Activated B cell treated with CpG ODN at 0.5 μM for 24 hours (primary cell): ENCODE measurements around the gene WDTC1. TPM values are rescaled to one million over a fixed set of nuclear protein-coding genes. Genes with fewer than 3 reads are reported as not detected.
"Not testable (repeated sequence)": the region's sequence is repeated elsewhere in the genome, so short reads cannot be mapped to it uniquely, and the experiment has no call there.

ENCODE experiments used
- ATAC-seq: fragments of 200-7000 bp; cut with Tn5 transposase; one replicate; pipeline ENCODE4 v1.10.0; 2021; ENCODE audit warnings: low read depth, mild to moderate bottlenecking, moderate library complexity
- CTCF ChIA-PET: fragments of 350-600 bp; sonication (Branson Sonifier 250); formaldehyde crosslinking; loops from one replicate; lab custom pipeline; 2021; ENCODE audit warnings: antibody characterized with exemption; lab: Charles Lee
- POLR2A ChIA-PET: fragments of 350-600 bp; sonication (Branson Sonifier 250); formaldehyde crosslinking; loops from one replicate; lab custom pipeline; 2021; ENCODE audit warnings: antibody characterized with exemption; lab: Charles Lee
- DNase-seq: peaks from one replicate; pipeline ENCODE4 v3.0.0; 2022
- H3K27ac Mint-ChIP-seq: one replicate; pipeline ENCODE4 v1.8.0; 2020; ENCODE audit warnings: mixed read lengths
- H3K27me3 Mint-ChIP-seq: one replicate; pipeline ENCODE4 v1.8.0; 2021; ENCODE audit warnings: mixed read lengths
- H3K36me3 Mint-ChIP-seq: one replicate; pipeline ENCODE4 v1.8.0; 2021; ENCODE audit warnings: low read depth, mixed read lengths
- H3K4me1 Mint-ChIP-seq: one replicate; pipeline ENCODE4 v1.8.0; 2021; ENCODE audit warnings: mixed read lengths
- H3K4me3 Mint-ChIP-seq: one replicate; pipeline ENCODE4 v1.8.0; 2020; ENCODE audit warnings: mild to moderate bottlenecking, mixed read lengths
- H3K9me3 Mint-ChIP-seq: one replicate; pipeline ENCODE4 v1.8.0; 2020; ENCODE audit warnings: mixed read lengths
- intact Hi-C: fragments of 100-400 bp; cut with micrococcal nuclease; formaldehyde crosslinking; loops from one replicate; pipeline ENCODE4 v1.15.1; 2024
- total RNA-seq: library from RNA; stranded (reverse); gene quantifications from 2 replicates; pipeline ENCODE4 v1.2.3, GENCODE V29; 2022
- TF ChIP-seq, protein P1 (sequence below): fragments of 200-600 bp; IDR thresholded peaks from one replicate; pipeline ENCODE4 v1.8.0; 2022; ENCODE audit warnings: antibody characterized with exemption, mild to moderate bottlenecking

Gene WDTC1
- total RNA-seq, 1 donor from 2014 or later = 65.1 TPM

DNA sequence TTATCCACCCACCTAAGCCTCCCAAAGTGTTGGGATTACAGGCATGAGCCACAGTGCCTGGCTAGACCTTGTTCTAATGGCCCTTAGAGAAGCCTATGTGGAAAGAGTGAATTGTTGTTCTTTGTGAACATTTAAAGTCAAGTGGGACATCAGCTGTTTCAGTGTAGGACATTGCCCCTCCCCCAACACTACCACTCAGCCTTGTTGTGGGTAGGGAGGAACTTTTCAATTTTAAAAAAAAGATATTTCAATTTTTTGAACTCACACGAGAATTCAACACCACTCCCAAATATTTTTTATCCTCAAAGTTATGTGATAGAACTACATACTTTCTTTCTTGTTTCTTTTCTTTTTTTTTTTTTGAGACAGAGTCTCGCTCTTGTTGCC lies 50.8 kb downstream of the WDTC1 start:
- Mint-ChIP-seq H3K4me1 (peaks cover 12% of the 10 kb centered on the region), H3K9me3 (no peaks in the 10 kb centered on the region), H3K4me3 (no peak overlapping the region), H3K36me3 (peaks cover 41% of the 10 kb centered on the region), H3K27me3 (no peaks in the 10 kb centered on the region), H3K27ac (no peak overlapping the region)
- DNase-seq (no peak), ATAC-seq (no peak)
- ChIA-PET CTCF (interaction anchor here (0.7 to 7.3 kb wide), 9 partner anchors 12 to 239 kb away, joined by 3 to 104 read pairs (median 10); no protein-coding TSS in a partner anchor), POLR2A (no interaction called here)
- intact Hi-C loops = loop anchor here (2.0 kb wide), 1 partner anchor 172 kb away; no protein-coding TSS in a partner anchor
- TF ChIP-seq, protein P1, sequence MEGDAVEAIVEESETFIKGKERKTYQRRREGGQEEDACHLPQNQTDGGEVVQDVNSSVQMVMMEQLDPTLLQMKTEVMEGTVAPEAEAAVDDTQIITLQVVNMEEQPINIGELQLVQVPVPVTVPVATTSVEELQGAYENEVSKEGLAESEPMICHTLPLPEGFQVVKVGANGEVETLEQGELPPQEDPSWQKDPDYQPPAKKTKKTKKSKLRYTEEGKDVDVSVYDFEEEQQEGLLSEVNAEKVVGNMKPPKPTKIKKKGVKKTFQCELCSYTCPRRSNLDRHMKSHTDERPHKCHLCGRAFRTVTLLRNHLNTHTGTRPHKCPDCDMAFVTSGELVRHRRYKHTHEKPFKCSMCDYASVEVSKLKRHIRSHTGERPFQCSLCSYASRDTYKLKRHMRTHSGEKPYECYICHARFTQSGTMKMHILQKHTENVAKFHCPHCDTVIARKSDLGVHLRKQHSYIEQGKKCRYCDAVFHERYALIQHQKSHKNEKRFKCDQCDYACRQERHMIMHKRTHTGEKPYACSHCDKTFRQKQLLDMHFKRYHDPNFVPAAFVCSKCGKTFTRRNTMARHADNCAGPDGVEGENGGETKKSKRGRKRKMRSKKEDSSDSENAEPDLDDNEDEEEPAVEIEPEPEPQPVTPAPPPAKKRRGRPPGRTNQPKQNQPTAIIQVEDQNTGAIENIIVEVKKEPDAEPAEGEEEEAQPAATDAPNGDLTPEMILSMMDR = no peak

DNA sequence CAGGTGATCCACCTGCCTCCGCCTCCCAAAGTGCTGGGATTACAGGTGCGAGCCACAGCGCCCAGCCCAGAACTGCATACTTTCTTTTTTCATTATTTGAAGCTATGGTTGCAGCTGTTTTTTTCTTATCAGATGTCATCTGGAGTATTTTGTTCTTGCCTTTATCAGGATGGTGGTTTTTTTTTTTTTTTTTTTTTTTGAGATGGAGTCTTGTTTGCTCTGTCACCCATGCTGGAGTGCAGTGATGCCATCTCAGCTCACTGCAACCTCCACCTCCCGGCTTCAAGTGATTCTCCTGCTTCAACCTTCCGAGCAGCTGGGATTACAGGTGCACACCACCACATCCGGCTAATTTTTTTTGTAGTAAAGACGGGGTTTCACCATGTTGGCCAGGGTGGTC lies 51.4 kb downstream of the WDTC1 start:
- ChIA-PET POLR2A (interaction anchor here (0.6 to 0.7 kb wide), 2 partner anchors 58 to 185 kb away, joined by 3 to 10 read pairs; no protein-coding TSS in a partner anchor), CTCF (interaction anchor here (0.9 to 7.3 kb wide), 8 partner anchors 11 to 239 kb away, joined by 3 to 104 read pairs (median 13); no protein-coding TSS in a partner anchor)
- ATAC-seq, H3K4me3 Mint-ChIP-seq, DNase-seq, H3K27me3 Mint-ChIP-seq, H3K9me3 Mint-ChIP-seq, H3K27ac Mint-ChIP-seq: not testable (repeated sequence)
- intact Hi-C loops = loop anchor here (2.0 kb wide), 1 partner anchor 173 kb away; no protein-coding TSS in a partner anchor
- peaks cover 12% of the 10 kb centered on the region for H3K4me1 Mint-ChIP-seq
- peaks cover 46% of the 10 kb centered on the region for H3K36me3 Mint-ChIP-seq

DNA sequence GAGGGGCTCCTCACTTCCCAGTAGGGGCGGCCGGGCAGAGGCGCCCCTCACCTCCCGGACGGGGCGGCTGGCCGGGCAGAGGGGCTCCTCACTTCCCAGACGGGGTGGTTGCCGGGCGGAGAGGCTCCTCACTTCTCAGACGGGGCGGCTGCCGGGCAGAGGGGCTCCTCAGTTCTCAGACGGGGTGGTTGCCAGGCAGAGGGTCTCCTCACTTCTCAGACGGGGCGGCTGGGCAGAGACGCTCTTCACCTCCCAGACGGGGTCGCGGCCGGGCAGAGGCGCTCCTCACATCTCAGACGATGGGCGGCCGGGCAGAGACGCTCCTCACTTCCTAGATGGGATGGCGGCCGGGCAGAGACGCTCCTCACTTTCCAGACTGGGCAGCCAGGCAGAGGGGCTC lies 54.7 kb downstream of the WDTC1 start:
- CTCF ChIA-PET, ATAC-seq: not testable (repeated sequence)

DNA sequence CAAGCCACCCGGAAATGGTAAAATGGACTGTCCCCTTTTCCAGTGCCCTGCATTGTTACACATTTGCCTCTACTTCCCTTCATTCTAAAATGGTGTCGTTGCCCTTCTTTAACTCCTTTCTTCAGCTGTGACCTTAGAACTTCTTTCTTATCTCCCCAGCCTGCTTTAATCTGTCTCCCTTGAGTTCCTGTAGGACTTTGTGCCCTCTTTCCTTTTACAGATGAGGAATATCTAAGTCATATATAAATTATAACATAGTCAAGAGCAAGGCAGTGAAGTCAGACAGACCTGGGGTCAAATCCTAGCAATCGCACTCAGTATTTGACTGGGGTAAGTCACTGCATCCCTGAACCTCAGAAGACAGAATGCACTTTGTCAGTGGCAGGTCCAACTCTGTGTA lies 56.1 kb downstream of the WDTC1 start:
- no peaks in the 10 kb centered on the region for H3K4me1 Mint-ChIP-seq
- ChIA-PET CTCF (interaction anchor here (1.0 kb wide), 1 partner anchor 193 kb away, joined by 3 read pairs; no protein-coding TSS in a partner anchor), POLR2A (no interaction called here)
- intact Hi-C loops = no loop called here
- H3K36me3 Mint-ChIP-seq = peaks cover 60% of the 10 kb centered on the region
- TF ChIP-seq, protein P1 = no peak
- ATAC-seq (no peak), DNase-seq (no peak)
- H3K27ac Mint-ChIP-seq = no peak overlapping the region
- H3K9me3 Mint-ChIP-seq = no peaks in the 10 kb centered on the region
- H3K4me3 Mint-ChIP-seq = no peak overlapping the region
- H3K27me3 Mint-ChIP-seq = no peaks in the 10 kb centered on the region

More for the DNA sequence above, 54.7 kb downstream of the WDTC1 start:
- H3K4me1 Mint-ChIP-seq, H3K9me3 Mint-ChIP-seq, H3K4me3 Mint-ChIP-seq, H3K27ac Mint-ChIP-seq, intact Hi-C loops, DNase-seq, POLR2A ChIA-PET, H3K27me3 Mint-ChIP-seq: not testable (repeated sequence)
- H3K36me3 Mint-ChIP-seq = peaks cover 54% of the 10 kb centered on the region

DNA sequence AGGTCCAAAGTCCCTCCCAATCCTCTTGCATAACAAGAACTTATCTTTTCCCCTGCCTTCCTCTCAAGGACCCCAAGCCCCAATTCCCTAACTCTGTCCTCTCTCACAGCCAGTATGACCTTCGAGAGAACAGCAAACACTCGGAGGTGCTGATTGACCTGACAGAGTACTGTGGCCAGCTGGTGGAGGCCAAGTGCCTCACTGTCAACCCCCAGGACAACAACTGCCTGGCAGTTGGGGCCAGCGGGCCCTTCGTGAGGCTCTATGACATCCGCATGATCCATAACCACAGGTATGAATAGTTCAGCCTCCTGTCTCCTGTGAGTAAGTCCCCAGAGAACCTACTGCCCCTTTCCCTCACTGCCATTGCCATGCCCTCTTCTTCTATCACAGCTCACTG lies 57.7 kb downstream of the WDTC1 start:
- TF ChIP-seq, protein P1 = no peak

DNA sequence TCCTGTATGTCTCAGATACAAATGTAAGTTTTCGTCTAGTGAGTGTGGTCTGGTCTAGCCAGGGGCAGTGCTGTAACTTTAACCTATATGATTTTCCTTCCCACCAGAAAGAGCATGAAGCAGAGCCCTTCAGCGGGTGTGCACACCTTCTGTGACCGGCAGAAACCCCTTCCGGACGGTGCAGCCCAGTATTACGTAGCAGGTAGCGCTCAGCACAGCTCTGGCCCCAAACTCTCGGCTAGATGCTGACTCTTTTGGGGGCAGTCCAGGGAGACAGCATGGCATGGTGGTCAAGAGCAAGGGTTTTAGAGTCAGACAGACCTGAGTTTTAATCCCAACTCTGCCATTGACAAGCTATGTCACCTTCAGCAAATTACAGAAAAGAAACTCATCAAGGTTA lies 59.5 kb downstream of the WDTC1 start:
- ATAC-seq = no peak
- Mint-ChIP-seq H3K4me1 (no peaks in the 10 kb centered on the region), H3K27ac (no peak overlapping the region), H3K27me3 (no peaks in the 10 kb centered on the region), H3K36me3 (peaks cover 76% of the 10 kb centered on the region), H3K4me3 (no peak overlapping the region), H3K9me3 (no peaks in the 10 kb centered on the region)
- ChIA-PET CTCF (interaction anchor here (0.6 to 10.7 kb wide), 8 partner anchors 10 to 103 kb away, joined by 3 to 208 read pairs (median 3); no protein-coding TSS in a partner anchor), POLR2A (interaction anchor here (0.6 kb wide), 1 partner anchor 178 kb away, joined by 3 read pairs; no protein-coding TSS in a partner anchor)
- intact Hi-C loops = no loop called here
- DNase-seq = no peak
- TF ChIP-seq, protein P1 = no peak

More for the DNA sequence above, 57.7 kb downstream of the WDTC1 start:
- Mint-ChIP-seq H3K4me3 (no peak overlapping the region), H3K36me3 (peaks cover 69% of the 10 kb centered on the region), H3K4me1 (no peaks in the 10 kb centered on the region), H3K27ac (no peak overlapping the region), H3K9me3 (no peaks in the 10 kb centered on the region), H3K27me3 (no peaks in the 10 kb centered on the region)
- DNase-seq (no peak), ATAC-seq (no peak)
- CTCF ChIA-PET = interaction anchor here (1.4 kb wide), 1 partner anchor 9 kb away, joined by 8 read pairs; no protein-coding TSS in a partner anchor
- POLR2A ChIA-PET = interaction anchor here (0.7 kb wide), 1 partner anchor 8 kb away, joined by 4 read pairs; no protein-coding TSS in a partner anchor
- intact Hi-C loops = no loop called here
